Activated CD8-positive, alpha-beta memory T cell treated with anti-CD3 and anti-CD28 coated beads for 36 hours (primary cell): ENCODE measurements around the gene DENND6B. TPM values are rescaled to one million over a fixed set of nuclear protein-coding genes. Genes with fewer than 3 reads are reported as not detected.
"Not testable (repeated sequence)": the region's sequence is repeated elsewhere in the genome, so short reads cannot be mapped to it uniquely, and the experiment has no call there.

Source experiments
- CTCF ChIA-PET: fragments of 350-600 bp; sonication (Branson Sonifier 250); formaldehyde crosslinking; loops from one replicate; lab custom pipeline; 2021; ENCODE audit warnings: antibody characterized with exemption; lab: Charles Lee
- POLR2A ChIA-PET: fragments of 350-600 bp; sonication (Branson Sonifier 250); formaldehyde crosslinking; loops from one replicate; lab custom pipeline; 2021; ENCODE audit warnings: antibody characterized with exemption; lab: Charles Lee
- total RNA-seq, 2 experiments: library from RNA; stranded (reverse); gene quantifications; one replicate each; pipeline ENCODE4 v1.2.3, GENCODE V29; 2021

DENND6B gene
- total RNA-seq: 1 to 10 TPM; 4.3 to 4.4 TPM

- POLR2A ChIA-PET: interaction anchor here (1.0 to 1.8 kb wide), 2 partner anchors 12 to 88 kb away, joined by 3 to 5 read pairs; no protein-coding TSS in a partner anchor
- CTCF ChIA-PET: interaction anchor here (0.6 to 4.1 kb wide), 10 partner anchors 15 to 75 kb away, joined by 3 to 19 read pairs (median 4); partner anchors contain the start of genes HDAC10 and MAPK12
Measured at GRCh38 chr22:50326956-50327710, at the start of gene DENND6B. DENND6B (minus strand) TSS chr22:50327012; CDS start chr22:50326988, 24 bp downstream.

GRCh38 chr22:50376085-50376651 is 49.4 kb upstream of the DENND6B start:
- CTCF ChIA-PET: no interaction called here
- POLR2A ChIA-PET: no interaction called here

GRCh38 chr22:50371101-50371648 is 44.4 kb upstream of the DENND6B start:
- POLR2A ChIA-PET: interaction anchor here (0.6 kb wide), 1 partner anchor 22 kb away, joined by 4 read pairs; no protein-coding TSS in a partner anchor
- CTCF ChIA-PET: interaction anchor here (1.0 kb wide), 1 partner anchor 128 kb away, joined by 3 read pairs; no protein-coding TSS in a partner anchor

GRCh38 chr22:50367778-50368500 is 41.1 kb upstream of the DENND6B start:
- ChIA-PET POLR2A (no interaction called here), CTCF (interaction anchor here (1.5 kb wide), 1 partner anchor 17 kb away, joined by 3 read pairs; no protein-coding TSS in a partner anchor)

GRCh38 chr22:50363803-50364194 is 37.0 kb upstream of the DENND6B start:
- CTCF ChIA-PET: interaction anchor here (0.7 to 1.7 kb wide), 4 partner anchors 22 to 126 kb away, joined by 4 to 5 read pairs (median 5); no protein-coding TSS in a partner anchor
- POLR2A ChIA-PET: not testable (repeated sequence)

- CTCF ChIA-PET: interaction anchor here (0.7 to 1.7 kb wide), 4 partner anchors 22 to 125 kb away, joined by 4 to 5 read pairs (median 5); no protein-coding TSS in a partner anchor
- POLR2A ChIA-PET: interaction anchor here (0.6 kb wide), 1 partner anchor 14 kb away, joined by 4 read pairs; no protein-coding TSS in a partner anchor
Measured at GRCh38 chr22:50363166-50363802, 36.5 kb upstream of the DENND6B start.

- CTCF ChIA-PET: interaction anchor here (1.5 to 1.7 kb wide), 2 partner anchors 20 to 90 kb away, joined by 4 to 8 read pairs; no protein-coding TSS in a partner anchor
- POLR2A ChIA-PET: interaction anchor here (0.5 to 0.8 kb wide), 2 partner anchors 40 to 91 kb away, joined by 3 to 7 read pairs; no protein-coding TSS in a partner anchor
Measured at GRCh38 chr22:50361688-50362087, 34.9 kb upstream of the DENND6B start.

GRCh38 chr22:50361222-50361621 is 34.4 kb upstream of the DENND6B start:
- ChIA-PET CTCF (interaction anchor here (1.0 to 1.7 kb wide), 5 partner anchors 19 to 110 kb away, joined by 3 to 8 read pairs (median 3); no protein-coding TSS in a partner anchor), POLR2A (interaction anchor here (0.5 to 0.8 kb wide), 3 partner anchors 40 to 120 kb away, joined by 3 to 7 read pairs (median 3); no protein-coding TSS in a partner anchor)

GRCh38 chr22:50360578-50360977 is 33.8 kb upstream of the DENND6B start:
- CTCF ChIA-PET: interaction anchor here (1.0 to 1.7 kb wide), 6 partner anchors 19 to 109 kb away, joined by 3 to 8 read pairs (median 4); no protein-coding TSS in a partner anchor
- POLR2A ChIA-PET: no interaction called here

GRCh38 chr22:50357756-50358155 is 30.9 kb upstream of the DENND6B start:
- POLR2A ChIA-PET: no interaction called here

GRCh38 chr22:50357222-50357621 is 30.4 kb upstream of the DENND6B start:
- POLR2A ChIA-PET: no interaction called here
- CTCF ChIA-PET: interaction anchor here (0.9 kb wide), 1 partner anchor 81 kb away, joined by 3 read pairs; no protein-coding TSS in a partner anchor

More at GRCh38 chr22:50357756-50358155, 30.9 kb upstream of the DENND6B start:
- CTCF ChIA-PET: interaction anchor here (0.9 kb wide), 2 partner anchors 82 to 138 kb away, joined by 3 read pairs; no protein-coding TSS in a partner anchor

- CTCF ChIA-PET: interaction anchor here (0.7 to 1.0 kb wide), 2 partner anchors 59 to 168 kb away, joined by 3 read pairs; no protein-coding TSS in a partner anchor
Measured at GRCh38 chr22:50356186-50356585, 29.4 kb upstream of the DENND6B start.

GRCh38 chr22:50348058-50348457 is 21.2 kb upstream of the DENND6B start:
- POLR2A ChIA-PET: no interaction called here
- CTCF ChIA-PET: no interaction called here

More at GRCh38 chr22:50356186-50356585, 29.4 kb upstream of the DENND6B start:
- POLR2A ChIA-PET: interaction anchor here (0.7 kb wide), 1 partner anchor 134 kb away, joined by 3 read pairs; no protein-coding TSS in a partner anchor

GRCh38 chr22:50347157-50347556 is 20.3 kb upstream of the DENND6B start:
- CTCF ChIA-PET: no interaction called here
- POLR2A ChIA-PET: no interaction called here

GRCh38 chr22:50346470-50346869 is 19.7 kb upstream of the DENND6B start:
- ChIA-PET CTCF (no interaction called here), POLR2A (interaction anchor here (0.6 kb wide), 1 partner anchor 264 kb away, joined by 7 read pairs; no protein-coding TSS in a partner anchor)

GRCh38 chr22:50343541-50343935 is 16.7 kb upstream of the DENND6B start:
- CTCF ChIA-PET: no interaction called here
- POLR2A ChIA-PET: interaction anchor here (0.5 kb wide), 1 partner anchor 277 kb away, joined by 3 read pairs; no protein-coding TSS in a partner anchor
